Testis (tissue), 3 donors: Measurements from ENCODE around the gene USE1. TPM values are rescaled to one million over a fixed set of nuclear protein-coding genes. Genes with fewer than 3 reads are reported as not detected.

Experiments
- DNase-seq: peaks from one replicate; pipeline ENCODE4 v3.0.0-alpha.2; 2019
- H3K27ac ChIP-seq, 2 donors: fragments of 200-600 bp; sonication (generic); one replicate each; pipeline ENCODE4 v1.5.1; 2019
- H3K27me3 ChIP-seq: fragments of 200-600 bp; sonication (generic); one replicate; pipeline ENCODE4 v1.5.1; 2019
- H3K36me3 ChIP-seq: fragments of 200-600 bp; sonication (generic); one replicate; pipeline ENCODE4 v1.5.1; 2017; ENCODE audit warnings: low read depth; ENCODE audit errors: missing control alignments
- H3K4me1 ChIP-seq: fragments of 200-600 bp; sonication (generic); one replicate; pipeline ENCODE4 v1.5.1; 2019
- H3K4me3 ChIP-seq, 2 donors: fragments of 200-600 bp; sonication (generic); one replicate each; pipeline ENCODE4 v1.5.1; 2017 to 2019
- H3K9me3 ChIP-seq: fragments of 200-600 bp; sonication (generic); one replicate; pipeline ENCODE4 v1.5.1; 2017
- POLR2A ChIP-seq: fragments of 450-650 bp; IDR thresholded peaks from one replicate; pipeline ENCODE4 v1.6.1; 2017; ENCODE audit warnings: antibody characterized with exemption, mild to moderate bottlenecking, moderate library complexity
- WGBS, 2 donors: methylation state at CpG; one replicate each; pipeline ENCODE4 v1.1.5; 2018; 5-methylcytosine and 5-hydroxymethylcytosine counted together
- intact Hi-C: fragments of 100-400 bp; cut with DNase I; formaldehyde crosslinking; loops from one replicate; pipeline ENCODE4 v1.15.1; 2023; ENCODE audit warnings: low total_unique reads
- polyA plus RNA-seq: library from polyadenylated mRNA; stranded (reverse); fragments of 350-450 nt; fragmentation: Illumina TruSeq; extraction: RNeasy Lipid Tissue Mini Kit (QIAGEN cat#74804); gene quantifications from one replicate; pipeline ENCODE4 v1.2.3, GENCODE V29; 2014; ENCODE audit warnings: low read depth, low replicate concordance; ENCODE audit not compliant: insufficient read depth
- total RNA-seq, 2 donors: library from RNA; depleted of rRNA; stranded (reverse); fragments of >200 nt; gene quantifications; one replicate each; pipeline ENCODE4 v1.2.3, GENCODE V29; 2016
- TF ChIP-seq, protein P1 (sequence below), 3 experiments: fragments of 450-650 bp in 2 of 3; fragments of 200-600 bp in 1 of 3; sonication (generic) in 1 of 3; IDR thresholded peaks; one replicate each; pipeline ENCODE4 v1.5.1; 2016 to 2019; ENCODE audit warnings: antibody characterized with exemption in 3 of 3, mild to moderate bottlenecking in 2 of 3, moderate library complexity in 1 of 3

The USE1 gene
- total and polyA plus RNA-seq, 3 donors from 2014 or later = 15.8 to 33.3 (median 23.8) TPM

DNA sequence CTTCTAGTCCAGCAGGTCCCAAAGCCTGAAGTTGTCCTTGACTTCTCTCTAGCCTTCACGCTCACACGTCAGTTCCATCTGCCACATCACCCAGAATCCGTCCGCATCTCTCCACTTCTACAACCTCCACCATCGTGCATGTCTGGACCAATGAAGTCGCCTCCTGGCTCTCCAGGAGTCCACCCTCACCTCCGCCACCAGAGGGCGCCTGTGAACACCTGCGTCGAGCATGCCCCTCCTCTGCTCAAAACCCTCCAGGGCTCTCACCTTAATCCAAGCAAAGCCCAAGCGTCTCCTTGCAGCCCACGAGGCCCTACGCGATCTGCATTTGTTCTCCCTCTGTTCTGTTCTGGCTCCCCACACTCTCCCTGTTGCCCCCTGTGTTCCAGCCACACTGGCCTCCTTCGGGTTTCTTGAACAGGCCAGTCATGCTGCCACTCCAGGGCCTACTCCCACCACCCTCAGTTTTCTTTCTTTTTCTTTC, 45.7 kb downstream of the USE1 start:
- H3K27me3 ChIP-seq = no peaks in the 10 kb centered on the region
- no peaks in the 10 kb centered on the region for H3K36me3 ChIP-seq
- no peak for TF ChIP-seq POLR2A
- TF ChIP-seq, protein P1, sequence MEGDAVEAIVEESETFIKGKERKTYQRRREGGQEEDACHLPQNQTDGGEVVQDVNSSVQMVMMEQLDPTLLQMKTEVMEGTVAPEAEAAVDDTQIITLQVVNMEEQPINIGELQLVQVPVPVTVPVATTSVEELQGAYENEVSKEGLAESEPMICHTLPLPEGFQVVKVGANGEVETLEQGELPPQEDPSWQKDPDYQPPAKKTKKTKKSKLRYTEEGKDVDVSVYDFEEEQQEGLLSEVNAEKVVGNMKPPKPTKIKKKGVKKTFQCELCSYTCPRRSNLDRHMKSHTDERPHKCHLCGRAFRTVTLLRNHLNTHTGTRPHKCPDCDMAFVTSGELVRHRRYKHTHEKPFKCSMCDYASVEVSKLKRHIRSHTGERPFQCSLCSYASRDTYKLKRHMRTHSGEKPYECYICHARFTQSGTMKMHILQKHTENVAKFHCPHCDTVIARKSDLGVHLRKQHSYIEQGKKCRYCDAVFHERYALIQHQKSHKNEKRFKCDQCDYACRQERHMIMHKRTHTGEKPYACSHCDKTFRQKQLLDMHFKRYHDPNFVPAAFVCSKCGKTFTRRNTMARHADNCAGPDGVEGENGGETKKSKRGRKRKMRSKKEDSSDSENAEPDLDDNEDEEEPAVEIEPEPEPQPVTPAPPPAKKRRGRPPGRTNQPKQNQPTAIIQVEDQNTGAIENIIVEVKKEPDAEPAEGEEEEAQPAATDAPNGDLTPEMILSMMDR (IDR thresholded peaks at IDR 0.05) = peak; percentile 50 to 73 (median 67)
- H3K9me3 ChIP-seq = no peaks in the 10 kb centered on the region
- DNase-seq = peak; percentile 82
- intact Hi-C loops = no loop called here
- WGBS, 2 donors = 21 to 24% methylated on average over 15 of the region's 15 CpGs
- H3K27ac ChIP-seq = no peak overlapping the region
- no peaks in the 10 kb centered on the region for H3K4me1 ChIP-seq
- H3K4me3 ChIP-seq = no peak overlapping the region

DNA sequence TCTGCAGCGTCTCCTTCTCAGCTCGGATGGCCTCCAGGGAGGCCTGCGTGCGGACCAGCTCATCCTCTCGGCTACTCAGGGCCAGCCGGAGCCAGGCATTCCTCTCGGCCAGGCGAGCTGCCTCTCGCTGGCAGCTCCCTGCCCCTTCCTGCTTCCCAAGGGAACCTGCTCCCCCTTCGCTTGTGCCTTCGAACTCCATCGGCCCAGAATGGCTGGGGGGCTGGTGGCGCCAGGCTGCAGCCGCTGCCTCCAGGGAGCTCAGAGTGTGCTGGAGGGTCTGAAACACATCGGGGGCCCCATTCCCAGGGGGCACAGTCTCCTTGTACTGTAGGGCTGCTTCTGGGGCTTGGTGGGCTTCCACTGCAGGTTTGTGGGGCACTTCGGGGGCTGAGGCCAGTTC, 47.4 kb downstream of the USE1 start:
- intact Hi-C loops = no loop called here
- Histone ChIP-seq H3K4me1 (no peaks in the 10 kb centered on the region), H3K36me3 (no peaks in the 10 kb centered on the region), H3K27ac (no peak overlapping the region), H3K9me3 (no peaks in the 10 kb centered on the region), H3K4me3 (no peak overlapping the region), H3K27me3 (no peaks in the 10 kb centered on the region)
- TF ChIP-seq, protein P1 (IDR thresholded peaks at IDR 0.05) = no peak
- TF ChIP-seq POLR2A = no peak
- no peak for DNase-seq
- WGBS, 2 donors = 62 to 64% methylated on average over 10 to 16 of the region's 16 CpGs

DNA sequence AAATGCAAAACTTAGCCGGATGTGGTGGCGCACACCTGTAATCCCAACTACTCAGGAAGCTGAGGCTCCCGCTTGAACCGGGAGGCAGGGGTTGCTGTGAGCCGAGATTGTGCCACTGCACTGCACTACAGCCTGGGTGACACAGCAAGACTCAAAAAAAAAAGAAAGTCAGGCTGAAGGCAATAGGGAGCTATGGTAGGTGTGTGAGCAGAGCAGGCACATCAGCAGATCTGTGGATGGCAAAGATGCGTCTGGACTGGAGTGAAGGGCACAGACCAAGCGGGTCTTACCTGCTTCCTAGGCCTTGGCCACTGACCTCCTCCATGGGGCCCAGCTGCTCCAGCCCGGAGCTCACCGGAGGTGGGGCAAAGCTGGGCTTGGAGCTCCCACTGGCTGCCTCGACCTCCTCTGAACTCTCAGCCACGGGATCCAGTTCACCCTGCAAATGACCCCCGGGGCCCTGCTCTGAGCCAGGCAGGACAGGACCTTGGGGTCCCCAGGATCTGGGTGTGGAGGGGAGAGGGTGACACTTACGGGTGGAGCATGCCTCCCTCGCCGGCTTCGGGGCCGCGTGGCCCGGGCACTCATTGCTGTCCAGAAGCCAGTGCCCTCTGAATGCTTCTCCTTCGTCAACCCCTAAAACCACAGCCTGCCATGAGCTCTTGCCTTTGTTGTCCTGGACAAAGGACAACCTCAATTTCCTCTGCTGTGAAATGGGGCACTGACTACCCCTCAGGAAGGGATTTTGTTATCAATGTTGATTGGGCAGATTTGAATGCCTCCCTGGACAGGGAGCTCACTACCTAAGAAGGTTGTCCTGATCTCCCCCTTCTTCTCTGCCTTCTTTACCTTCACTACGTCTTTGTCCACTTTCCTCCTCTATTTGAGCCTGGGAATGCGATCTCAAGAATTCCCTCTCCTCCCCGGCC, 48.8 kb downstream of the USE1 start:
- WGBS, 2 donors = 81 to 87% methylated on average over 17 to 23 of the region's 23 CpGs
- Histone ChIP-seq H3K27ac (peak overlapping the region; percentile 33 to 36), H3K36me3 (no peaks in the 10 kb centered on the region), H3K27me3 (no peaks in the 10 kb centered on the region), H3K9me3 (no peaks in the 10 kb centered on the region), H3K4me1 (peaks cover 6% of the 10 kb centered on the region), H3K4me3 (peak overlapping the region in 1 of 2 donors; percentile 13)
- intact Hi-C loops = no loop called here
- DNase-seq = no peak
- TF ChIP-seq POLR2A = no peak
- TF ChIP-seq, protein P1 (IDR thresholded peaks at IDR 0.05) = no peak

DNA sequence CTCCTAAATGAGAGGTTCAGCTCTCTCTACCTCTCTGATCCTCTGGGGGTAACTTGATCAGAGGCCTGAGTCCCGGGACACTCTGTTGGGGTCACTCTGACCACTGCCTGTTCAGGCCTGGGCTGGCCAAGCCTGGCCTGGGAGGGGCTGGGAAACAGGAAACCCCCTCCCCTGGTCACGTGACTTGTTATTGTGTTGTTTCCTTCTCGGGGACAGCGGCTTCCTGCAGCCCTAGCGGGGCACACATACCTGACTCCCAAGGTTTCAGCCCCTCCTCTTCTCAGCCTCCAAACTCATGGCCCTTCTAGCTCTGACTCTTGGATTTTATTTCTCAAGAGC, 49.5 kb downstream of the USE1 start, which contains the start of gene USHBP1:
TSS of gene USHBP1 (minus strand) at position 105 of the 339 bp plus-strand sequence. CDS start 446 bp downstream, outside the sequence.
- no peak for DNase-seq
- WGBS, 2 donors = 51 to 63% methylated on average over 5 of the region's 5 CpGs
- Histone ChIP-seq H3K4me1 (peaks cover 6% of the 10 kb centered on the region), H3K27ac (peak within 1 kb of the TSS; percentile 33 to 36), H3K4me3 (peak within 1 kb of the TSS in 1 of 2 donors; percentile 13), H3K27me3 (no peaks in the 10 kb centered on the region), H3K9me3 (no peaks in the 10 kb centered on the region), H3K36me3 (no peaks in the 10 kb centered on the region)
- intact Hi-C loops = no loop called here
- TF ChIP-seq, protein P1 (IDR thresholded peaks at IDR 0.05) = no peak
- TF ChIP-seq POLR2A = no peak
